Measurements from ENCODE around the gene SNRPD2.

Gene SNRPD2

DNA sequence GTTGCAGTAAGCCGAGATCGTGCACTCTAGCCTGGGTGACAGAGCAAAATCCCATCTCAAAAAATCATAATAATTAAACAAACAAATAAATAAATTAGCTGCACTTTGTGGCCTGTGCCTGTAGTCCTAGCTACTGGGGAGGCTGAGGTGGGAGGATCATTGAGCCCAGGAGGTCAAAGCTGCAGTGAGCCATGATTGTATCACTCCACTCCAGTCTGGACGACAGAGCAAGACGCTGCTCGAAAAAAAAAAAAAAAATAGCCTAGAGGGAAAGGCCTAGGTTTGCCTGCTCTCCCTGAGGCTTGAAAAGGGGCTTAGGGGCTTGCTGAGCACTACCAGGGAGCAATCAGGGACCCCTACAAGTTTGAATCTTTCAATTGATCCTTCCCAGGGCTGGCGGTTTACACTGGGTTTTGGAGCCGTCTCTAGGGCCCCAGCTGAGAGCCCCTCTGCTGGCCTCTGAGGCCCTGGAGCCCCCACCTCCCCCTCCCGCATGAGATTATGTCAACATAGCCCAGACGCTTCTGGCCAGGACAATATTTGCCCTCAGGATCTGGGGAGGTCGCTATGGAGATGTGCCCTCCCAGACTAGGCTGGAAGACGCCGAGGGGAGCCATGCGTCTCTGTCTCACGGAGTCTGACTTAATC is 34.1 kb downstream of the SNRPD2 start:
- no peak for DNase-seq (ENCODE audit: low spot score)

DNA sequence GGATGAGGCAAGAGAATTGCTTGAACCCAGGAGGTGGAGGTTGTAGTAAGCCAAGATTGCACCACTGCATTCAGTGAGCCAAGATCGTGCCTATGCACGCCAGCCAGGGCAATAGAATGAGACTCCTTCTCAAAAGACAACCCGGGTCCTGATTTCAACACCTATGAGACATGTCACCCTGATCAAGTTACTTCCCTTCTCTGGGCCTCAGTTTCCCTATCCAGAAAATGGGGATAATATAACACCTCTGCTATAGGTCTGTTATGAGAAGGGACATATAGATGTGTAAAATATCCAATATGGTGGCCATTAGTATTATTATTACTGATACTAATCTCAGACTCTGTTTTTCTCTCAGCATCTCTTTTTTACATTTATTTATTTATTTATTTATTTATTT is 36.7 kb downstream of the SNRPD2 start:
- DNase-seq (ENCODE audit: low spot score), result no peak

DNA sequence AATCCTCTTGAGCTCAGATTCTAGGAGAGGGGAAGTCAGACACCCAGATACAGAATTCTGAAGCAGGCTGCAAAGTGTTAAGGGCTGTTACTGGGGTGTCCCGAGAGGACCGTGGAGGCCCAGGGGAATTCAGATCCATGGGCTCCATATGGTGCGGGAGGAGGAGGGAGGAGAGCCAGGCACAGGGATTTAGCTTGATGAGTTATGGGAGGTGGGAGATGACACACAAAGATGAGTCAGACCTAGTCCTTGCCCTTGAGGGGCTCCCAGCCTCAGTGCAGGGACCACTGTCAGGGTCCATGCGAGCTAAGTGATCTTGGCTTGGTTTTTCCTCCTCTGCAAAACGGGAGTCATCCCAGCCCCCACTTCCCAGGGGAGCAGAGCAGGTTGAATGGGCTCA is 38.1 kb downstream of the SNRPD2 start:
- DNase-seq (ENCODE audit: low spot score), result no peak

DNA sequence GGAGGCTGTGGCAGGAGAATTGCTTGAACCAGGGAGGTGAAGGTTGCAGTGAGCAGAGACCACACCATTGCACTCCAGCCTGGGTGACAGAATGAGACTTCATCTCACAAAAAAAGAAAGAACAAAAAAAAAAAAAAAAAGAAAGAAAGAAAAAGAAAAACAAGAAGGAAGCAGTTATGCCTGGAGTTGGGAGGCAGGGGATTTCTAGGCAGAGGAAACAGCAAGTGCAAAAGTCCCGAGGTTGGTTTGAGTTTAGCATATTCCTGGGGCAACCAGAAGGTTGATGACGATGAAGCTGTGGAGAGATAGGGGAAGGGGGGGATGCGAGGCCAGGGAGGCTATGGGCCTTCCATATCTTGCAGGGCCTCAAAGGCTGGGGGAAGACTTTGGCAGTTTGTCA is 41.0 kb downstream of the SNRPD2 start:
- DNase-seq (ENCODE audit: low spot score), result no peak

DNA sequence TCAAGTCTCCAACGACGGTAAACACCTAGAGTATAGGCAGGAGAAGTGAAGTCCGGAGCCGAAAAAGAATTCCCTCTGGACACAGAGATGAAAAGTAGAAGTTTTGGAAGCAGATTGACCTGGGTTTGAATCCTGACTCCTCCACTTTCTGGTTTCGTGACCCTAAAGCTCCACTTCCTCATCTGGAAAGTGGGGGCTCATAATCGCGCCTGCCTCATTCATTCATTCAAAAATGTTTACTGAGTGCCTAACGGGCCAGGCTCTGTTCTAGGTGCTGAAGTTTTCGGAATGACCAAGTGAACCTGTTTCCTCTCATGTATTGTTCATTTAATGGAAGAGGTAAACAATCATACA is 45.4 kb downstream of the SNRPD2 start:
- DNase-seq (ENCODE audit: low spot score), result no peak

DNA sequence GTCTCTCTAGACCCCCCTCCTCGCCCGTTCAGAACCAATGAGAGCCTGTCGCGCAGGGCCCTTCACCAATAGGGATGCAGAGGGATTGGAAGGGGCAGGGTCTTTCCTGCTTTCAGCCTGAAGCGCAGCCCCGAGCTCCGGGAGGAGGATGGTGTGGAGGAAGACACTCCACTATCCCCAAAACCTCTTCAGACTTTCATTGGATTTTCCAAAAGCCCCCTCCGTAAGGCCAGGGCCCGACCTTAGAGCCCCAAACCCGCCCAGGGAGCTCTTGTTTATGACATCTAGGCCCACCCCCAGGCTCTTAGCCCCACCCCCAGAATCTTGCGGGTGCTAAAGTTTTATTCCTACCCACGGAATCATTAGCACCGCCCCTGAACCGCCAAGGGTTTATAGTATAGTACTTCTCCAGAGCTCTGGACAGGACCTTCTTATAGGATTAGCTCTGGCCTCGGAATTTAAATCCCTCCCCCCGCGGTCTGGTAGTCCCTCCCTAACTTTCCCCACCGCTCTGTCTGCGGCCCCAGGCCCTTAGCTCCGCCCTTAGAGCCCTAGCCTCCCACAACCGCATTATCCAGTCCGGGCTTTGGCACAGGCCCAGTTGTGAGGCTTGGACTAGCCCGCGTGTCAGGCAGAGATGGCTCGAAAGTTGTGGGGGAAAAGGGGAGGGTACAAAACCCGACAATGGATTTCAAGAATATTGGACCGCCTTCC is 46.0 kb downstream of the SNRPD2 start:
- DNase-seq (ENCODE audit: low spot score), result peak; percentile 74

DNA sequence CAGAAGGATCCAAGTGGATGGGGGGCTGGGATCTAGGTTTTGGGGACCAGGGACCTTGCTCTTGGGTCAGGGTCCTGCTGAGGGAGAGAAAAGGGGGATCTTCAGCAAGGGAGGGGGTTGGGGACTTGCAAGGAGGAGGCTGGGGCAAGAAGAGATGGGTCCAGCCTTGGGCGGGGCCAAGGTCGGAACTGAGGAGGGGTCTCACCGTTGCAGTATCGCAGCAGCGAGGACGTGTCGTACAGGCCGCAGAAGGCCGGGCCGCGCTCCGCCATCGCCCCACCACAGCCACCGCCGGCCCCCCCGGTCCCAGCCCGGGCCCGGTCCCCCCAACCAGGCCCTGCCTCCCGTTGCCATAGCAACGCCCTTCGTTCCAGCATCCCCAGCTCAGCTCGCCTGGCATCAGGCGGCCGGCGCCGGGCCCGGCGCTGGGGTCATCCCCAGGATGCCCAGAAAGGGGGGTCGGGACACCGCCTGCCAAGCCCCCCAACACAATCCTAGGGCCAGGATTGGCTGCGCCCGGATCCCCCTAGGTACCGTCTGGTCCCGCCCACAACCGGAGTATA is 46.6 kb downstream of the SNRPD2 start:
- DNase-seq (ENCODE audit: low spot score), result no peak

DNA sequence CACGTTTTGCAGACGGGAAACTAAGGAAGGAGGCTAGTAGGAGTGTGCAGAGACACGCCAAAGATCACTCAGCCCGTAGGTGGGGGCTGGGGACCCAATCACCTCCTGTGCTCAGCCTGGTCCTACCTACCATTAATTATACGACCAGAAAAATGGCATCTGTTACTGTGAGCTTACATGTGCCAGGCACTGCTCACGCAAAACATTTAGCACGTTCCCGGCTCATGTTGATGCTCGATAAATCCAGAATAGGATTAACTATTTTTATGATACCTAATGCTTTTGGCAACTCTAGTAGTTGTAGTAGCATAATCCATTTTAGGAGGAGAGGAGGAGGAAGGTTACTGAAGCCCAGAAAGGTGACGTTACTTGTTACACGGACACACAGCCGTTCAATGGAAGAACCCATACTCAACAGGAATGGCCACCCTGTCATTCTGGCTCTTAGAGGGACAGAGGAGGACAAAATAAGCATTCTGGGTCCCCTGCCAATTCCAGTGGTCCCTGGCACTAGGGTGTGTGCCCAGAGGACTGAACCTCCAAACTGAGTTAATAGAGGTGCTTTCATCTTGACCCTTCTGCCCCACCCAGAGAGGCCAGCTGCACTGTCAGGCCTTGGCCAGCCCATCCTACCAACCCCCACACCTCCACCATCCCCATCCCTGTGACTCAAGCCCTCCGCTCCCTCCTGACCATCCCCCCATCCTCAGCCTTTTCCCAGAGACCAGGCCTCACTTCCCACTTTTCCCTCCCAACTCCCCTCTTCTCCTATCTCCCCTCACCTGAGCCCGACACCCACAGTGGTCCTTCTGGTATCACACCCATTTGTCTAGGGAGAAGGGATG is 47.6 kb downstream of the SNRPD2 start:
- DNase-seq (ENCODE audit: low spot score), result no peak

DNA sequence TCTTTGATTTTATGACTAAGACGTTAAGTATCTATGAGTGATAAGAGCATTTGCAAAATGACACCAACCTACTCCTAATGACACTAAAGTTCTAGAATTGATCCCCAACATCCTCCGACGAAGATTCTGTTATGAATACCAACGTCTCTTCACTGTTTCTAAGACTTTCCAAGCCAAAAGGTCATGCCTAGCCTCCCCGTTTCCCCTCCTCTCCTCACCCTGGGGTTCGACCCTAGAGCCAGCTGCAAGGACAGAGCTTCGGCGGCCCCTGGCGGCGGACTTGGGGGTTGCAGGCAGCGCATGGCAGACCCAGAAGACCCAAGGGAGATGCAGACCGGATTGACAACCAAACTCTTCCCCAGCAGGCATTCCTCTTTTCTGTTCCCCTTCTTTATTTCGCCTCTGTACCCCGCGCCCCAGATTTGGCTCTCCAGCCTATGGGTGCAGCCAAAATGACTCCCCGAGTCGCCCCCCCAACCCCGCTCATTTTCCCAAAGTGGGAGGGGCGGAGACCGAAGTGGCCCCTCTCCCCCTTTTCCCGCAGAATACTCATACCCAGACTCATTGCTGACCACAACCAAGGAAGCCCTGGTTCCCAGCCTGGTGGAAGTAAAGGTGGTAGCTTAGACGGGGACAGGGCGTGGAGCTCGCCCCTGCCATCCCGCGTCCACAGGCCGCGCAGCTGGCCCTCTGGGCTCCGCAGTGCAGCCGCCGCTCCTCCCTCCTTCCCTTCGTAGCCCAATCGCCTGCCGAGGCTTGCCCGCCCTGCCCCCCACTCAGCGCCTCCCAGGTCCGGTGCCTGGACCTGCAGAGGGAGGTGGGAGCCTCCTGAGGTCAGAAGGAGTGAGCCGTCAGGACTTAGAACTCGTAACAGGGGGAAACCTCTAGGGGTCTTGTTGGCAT is 48.5 kb downstream of the SNRPD2 start:
- peak; percentile 72 for DNase-seq (ENCODE audit: low spot score)

DNA sequence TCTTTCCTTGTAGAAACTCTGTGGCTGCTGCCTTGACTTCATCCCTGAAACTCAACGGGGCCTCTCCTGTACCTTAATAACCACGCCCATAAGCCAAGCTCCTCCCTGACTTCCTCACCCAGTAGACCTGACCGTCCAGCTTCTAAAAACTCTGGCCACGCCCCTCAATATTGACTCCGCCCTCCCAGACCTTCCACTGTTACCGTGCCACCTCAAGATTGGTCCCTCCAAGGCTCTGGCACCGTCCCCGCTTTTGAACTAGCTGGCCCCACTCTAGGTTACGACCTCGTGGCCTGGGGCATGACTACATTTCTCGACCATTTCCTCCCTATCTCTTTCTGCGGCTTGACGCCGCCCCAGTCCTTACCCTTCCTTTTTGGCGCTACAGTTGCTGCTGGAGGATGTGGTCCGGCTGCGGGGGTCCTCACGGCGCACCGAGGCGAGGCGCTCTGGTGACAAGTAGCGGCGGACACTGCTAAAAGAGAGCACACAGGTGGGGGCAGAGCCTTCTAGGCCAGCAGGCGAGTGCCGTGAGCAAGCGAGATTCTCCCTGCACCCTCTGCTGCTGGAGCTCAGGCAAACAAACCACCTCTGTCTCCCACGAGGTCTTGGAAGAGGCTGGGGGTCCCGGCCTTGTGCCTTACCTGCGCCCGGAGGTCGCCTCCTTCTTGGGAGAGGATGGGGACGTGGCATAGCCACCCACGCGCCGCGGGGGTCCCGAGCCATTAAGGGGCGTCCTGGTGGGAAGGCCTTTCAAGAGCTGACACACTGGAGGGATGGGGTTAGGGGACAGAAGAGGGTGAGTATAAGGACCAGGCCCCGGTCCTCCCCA is 50.3 kb downstream of the SNRPD2 start:
- DNase-seq (ENCODE audit: low spot score), result peak; percentile 84

DNA sequence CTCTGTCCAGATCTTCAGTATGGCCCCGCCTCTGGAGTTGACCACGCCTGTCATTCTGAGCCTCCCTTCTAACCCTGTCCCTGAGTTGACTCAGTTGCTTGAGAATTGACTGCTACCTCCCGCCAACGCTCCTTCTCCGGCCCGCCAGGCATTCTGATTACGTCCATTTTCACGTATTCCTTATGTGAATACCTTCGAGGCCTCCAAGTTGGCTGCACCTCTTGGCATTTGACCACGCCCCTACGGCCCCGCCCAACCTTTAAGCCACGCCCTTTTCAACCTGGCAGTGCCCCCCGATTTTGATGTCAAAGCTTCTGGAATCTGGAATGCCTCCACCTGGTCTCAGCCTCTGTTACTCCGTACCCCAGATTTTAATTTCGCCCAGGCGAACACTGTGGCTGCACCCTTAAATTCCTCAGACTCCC is 50.9 kb downstream of the SNRPD2 start:
- DNase-seq (ENCODE audit: low spot score), result no peak

DNA sequence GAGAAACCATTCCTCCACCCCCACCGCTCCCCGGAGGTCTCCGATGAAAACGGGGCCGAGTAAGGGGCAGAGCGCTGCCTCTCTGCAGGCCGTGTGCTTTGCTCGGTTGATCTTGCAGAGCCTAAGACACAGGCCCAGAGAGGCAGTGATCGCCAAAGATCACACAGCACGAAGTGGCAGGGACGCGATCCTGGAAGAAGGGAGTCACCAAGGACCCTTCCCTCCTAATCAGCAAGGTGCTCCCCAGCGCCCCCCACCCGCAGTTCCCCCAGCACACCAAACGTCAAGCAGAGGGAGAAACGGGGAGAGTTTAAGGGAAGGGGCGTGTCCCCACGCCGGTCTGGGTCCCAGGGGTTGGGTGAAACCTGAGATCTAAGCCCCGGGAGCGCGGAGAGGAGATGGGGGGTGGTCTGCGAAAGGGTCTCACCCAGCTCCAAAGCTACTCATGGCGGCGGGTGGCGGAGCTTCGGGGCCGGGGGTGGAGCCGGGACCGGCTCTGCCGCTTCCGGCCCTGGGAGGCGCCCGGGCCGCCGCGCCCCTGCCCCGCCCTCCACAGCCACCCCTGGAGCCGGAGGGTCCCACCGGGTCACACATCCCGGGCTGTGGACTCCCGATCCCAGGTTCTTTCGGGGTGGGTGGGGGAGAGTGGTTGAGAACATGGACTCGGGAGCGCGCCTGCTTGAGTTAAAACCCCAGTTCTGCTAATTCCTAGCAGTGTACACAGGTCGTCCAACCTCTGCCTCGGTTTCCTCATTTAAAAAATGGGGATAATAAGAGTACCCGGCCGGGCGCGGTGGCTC is 52.6 kb downstream of the SNRPD2 start, which contains the start of gene EML2:
Gene EML2, minus strand, starts transcription at position 468 of the 800 bp plus-strand sequence. Its CDS starts 21 bp downstream, at position 447.
- peak; percentile 22 for DNase-seq (ENCODE audit: low spot score)

DNA sequence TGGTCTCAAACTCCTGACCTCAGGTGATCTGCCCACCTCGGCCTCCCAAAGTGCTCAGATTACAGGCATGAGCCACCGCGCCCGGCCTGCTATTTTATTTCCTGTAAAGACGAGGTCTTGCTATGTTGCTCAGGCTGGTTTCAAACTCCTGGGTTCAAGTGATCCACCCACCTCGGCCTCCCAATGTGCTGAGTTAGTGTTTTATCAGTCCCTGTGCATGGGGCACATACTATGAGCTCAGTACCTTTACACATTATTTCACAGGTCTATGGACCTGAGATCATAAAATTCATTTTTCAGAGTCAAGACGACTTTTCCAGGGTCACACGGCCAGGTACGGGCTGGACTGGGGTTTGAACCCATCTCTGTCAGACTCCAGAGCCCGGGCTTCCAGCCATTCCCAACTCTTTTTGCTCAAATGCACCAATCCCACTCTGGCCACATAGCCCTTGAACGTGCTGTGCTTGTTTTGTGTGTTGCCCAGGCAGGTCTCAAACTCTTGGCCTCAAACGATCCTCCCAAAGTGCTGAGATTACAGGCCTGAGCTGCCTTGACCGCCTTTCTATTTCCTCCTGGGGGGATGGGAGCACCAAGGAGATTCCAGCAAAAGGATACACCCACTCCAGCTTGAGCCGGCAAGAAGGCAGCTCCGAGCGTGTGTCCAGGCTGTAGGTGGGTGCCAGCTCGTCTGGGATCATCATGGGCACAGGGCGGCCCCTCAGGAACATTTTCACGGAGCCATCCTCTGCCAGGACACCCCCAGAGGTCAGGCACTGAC is 53.7 kb downstream of the SNRPD2 start:
- no peak for DNase-seq (ENCODE audit: low spot score)
